BJ (cell line): ENCODE measurements around the gene EOGT. TPM values are rescaled to one million over a fixed set of nuclear protein-coding genes. Genes with fewer than 3 reads are reported as not detected.

ENCODE experiments used
- CTCF ChIA-PET: fragments of 350-600 bp; formaldehyde crosslinking; extraction: SDS; loops from one replicate; lab custom pipeline; 2021; ENCODE audit warnings: antibody characterized with exemption, inconsistent platforms; lab: Yijun Ruan, JAX
- POLR2A ChIA-PET: fragments of 300-600 bp; sonication (Branson Sonifier 250); formaldehyde crosslinking; extraction: SDS; loops from one replicate; lab custom pipeline; 2021; ENCODE audit warnings: antibody characterized with exemption; lab: Charles Lee
- DNase-seq: peaks from one replicate; pipeline ENCODE4 v3.0.0-alpha.2; 2011; ENCODE audit warnings: low read depth
- H3K27me3 ChIP-seq: 2 replicates; pipeline ENCODE4 v1.6.0; 2011; ENCODE audit warnings: low read length; ENCODE audit not compliant: control insufficient read depth, insufficient read depth
- H3K36me3 ChIP-seq: 2 replicates; pipeline ENCODE4 v1.5.1; 2011; ENCODE audit warnings: low read length; ENCODE audit not compliant: control insufficient read depth, insufficient read depth
- H3K4me3 ChIP-seq: 2 replicates; pipeline ENCODE4 v1.5.1; 2011; ENCODE audit warnings: low read depth, mild to moderate bottlenecking, control low read depth, low read length
- CTCF ChIP-seq: IDR thresholded peaks from 2 replicates; pipeline ENCODE4 v1.5.1; 2011; ENCODE audit warnings: low read depth, mild to moderate bottlenecking, control low read depth, inconsistent platforms, low read length, moderate library complexity; ENCODE audit not compliant: insufficient read depth
- polyA plus RNA-seq: library from polyadenylated mRNA; depleted of rRNA; stranded (reverse); fragments of >200 nt; gene quantifications from 2 replicates; pipeline ENCODE4 v1.2.3, GENCODE V29; 2011

EOGT gene
- polyA plus RNA-seq, 1 experiment, result 18.9 TPM

GRCh38 chr3:68945225-68945624 lies 68.3 kb downstream of the EOGT start:
- CTCF ChIA-PET, result no interaction called here
- H3K36me3 ChIP-seq, result no peaks in the 10 kb centered on the region
- H3K27me3 ChIP-seq, result no peaks in the 10 kb centered on the region
- TF ChIP-seq CTCF, result no peak
- POLR2A ChIA-PET, result no interaction called here
- no peak for DNase-seq
- H3K4me3 ChIP-seq, result no peak overlapping the region

- Histone ChIP-seq H3K36me3 (no peaks in the 10 kb centered on the region), H3K27me3 (no peaks in the 10 kb centered on the region), H3K4me3 (no peak overlapping the region)
- ChIA-PET POLR2A (no interaction called here), CTCF (no interaction called here)
- no peak for DNase-seq
- no peak for TF ChIP-seq CTCF
These were observed 69.6 kb downstream of the EOGT start for GRCh38 chr3:68943753-68944500.

GRCh38 chr3:68941055-68941454 lies 72.4 kb downstream of the EOGT start:
- DNase-seq, result no peak
- H3K27me3 ChIP-seq, result no peaks in the 10 kb centered on the region
- H3K36me3 ChIP-seq, result no peaks in the 10 kb centered on the region
- TF ChIP-seq CTCF, result no peak
- no peak overlapping the region for H3K4me3 ChIP-seq
- CTCF ChIA-PET, result interaction anchor here (1.2 kb wide), 1 partner anchor 9 kb away, joined by 3 read pairs; the partner anchor contains the start of gene TAFA4
- POLR2A ChIA-PET, result interaction anchor here (0.6 kb wide), 1 partner anchor 493 kb away, joined by 5 read pairs; no protein-coding TSS in a partner anchor

- peaks cover 5% of the 10 kb centered on the region for H3K27me3 ChIP-seq
- no peaks in the 10 kb centered on the region for H3K36me3 ChIP-seq
- ChIA-PET CTCF (interaction anchor here (0.7 kb wide), 2 partner anchors 13 kb away, joined by 3 read pairs; no protein-coding TSS in a partner anchor), POLR2A (no interaction called here)
- H3K4me3 ChIP-seq, result no peak overlapping the region
- TF ChIP-seq CTCF, result no peak
- no peak for DNase-seq
These were observed 76.6 kb downstream of the EOGT start for GRCh38 chr3:68936856-68937255.

GRCh38 chr3:68935778-68936177 lies 77.7 kb downstream of the EOGT start:
- DNase-seq, result no peak
- H3K36me3 ChIP-seq, result no peaks in the 10 kb centered on the region
- CTCF ChIA-PET, result no interaction called here
- TF ChIP-seq CTCF, result no peak
- H3K27me3 ChIP-seq, result peaks cover 15% of the 10 kb centered on the region
- POLR2A ChIA-PET, result no interaction called here
- H3K4me3 ChIP-seq, result no peak overlapping the region
